Measurements from ENCODE around the gene CRB2.

DNA sequence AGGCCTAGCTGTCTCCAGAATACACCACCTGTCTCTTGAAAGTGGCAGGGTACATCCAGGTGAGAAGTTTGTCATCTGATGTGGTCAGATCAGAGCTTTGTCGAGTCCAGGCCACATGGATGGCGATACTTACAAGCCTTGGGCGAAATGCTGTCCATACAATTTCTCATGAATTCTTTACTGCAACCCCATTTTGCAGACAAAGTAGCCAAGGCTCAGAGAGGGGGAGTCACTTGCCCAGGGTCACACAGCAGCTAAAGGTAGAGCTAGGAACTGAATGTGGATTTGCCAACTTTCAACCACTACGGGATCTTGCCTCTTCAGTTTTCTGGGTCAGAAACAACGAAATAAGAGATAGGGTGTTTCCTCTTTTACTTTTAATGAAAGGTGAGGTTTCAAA is 35.2 kb downstream of the CRB2 start:
- TF ChIP-seq POLR2A (IDR thresholded peaks at IDR 0.05; ENCODE audit: low read depth, low read length) (no peak), MAZ (IDR thresholded peaks at IDR 0.05; ENCODE audit: borderline replicate concordance, low read depth, low read length) (no peak), CTCF (conservative IDR thresholded peaks at IDR 0.05; ENCODE audit: low read depth, low read length) (no peak)

Measured in IMR-90 (cell line).